RWPE1 (cell line): ENCODE results near the gene COIL.

Experiments
- CTCF ChIA-PET: fragments of 350-600 bp; sonication (Branson Sonifier 250); formaldehyde crosslinking; extraction: SDS; loops from one replicate; lab custom pipeline; 2021; lab: Yijun Ruan, JAX
- POLR2A ChIA-PET: fragments of 400-600 bp; formaldehyde crosslinking; extraction: SDS; loops from one replicate; lab custom pipeline; 2020; ENCODE audit warnings: antibody characterized with exemption; ENCODE audit not compliant: low non-redundant PET; lab: Yijun Ruan, JAX
- DNase-seq: peaks from one replicate; pipeline ENCODE4 v3.0.0; 2012; ENCODE audit warnings: low spot score
- H3K27ac ChIP-seq: fragments of 450-650 bp; 2 replicates; pipeline ENCODE4 v1.5.1; 2017
- CTCF ChIP-seq: fragments of 450-650 bp; conservative IDR thresholded peaks from 2 replicates; pipeline ENCODE4 v1.5.1; 2017; ENCODE audit warnings: low read depth, mild to moderate bottlenecking

COIL gene

GRCh38 chr17:56890906-56891674 is 69.8 kb downstream of the COIL start:
- ChIA-PET CTCF (interaction anchor here (0.5 to 0.6 kb wide), 2 partner anchors 139 to 298 kb away, joined by 3 to 4 read pairs; no protein-coding TSS in a partner anchor), POLR2A (interaction anchor here (0.6 kb wide), 1 partner anchor 21 kb away, joined by 4 read pairs; no protein-coding TSS in a partner anchor)
- TF ChIP-seq CTCF: no peak
- no peak for DNase-seq
- H3K27ac ChIP-seq: peak overlapping the region; percentile 30

GRCh38 chr17:56890390-56890789 is 70.5 kb downstream of the COIL start:
- no peak overlapping the region for H3K27ac ChIP-seq
- no peak for TF ChIP-seq CTCF
- CTCF ChIA-PET: no interaction called here
- POLR2A ChIA-PET: no interaction called here
- no peak for DNase-seq
